ENCODE results near the gene BPIFA2.

BPIFA2 gene

DNA sequence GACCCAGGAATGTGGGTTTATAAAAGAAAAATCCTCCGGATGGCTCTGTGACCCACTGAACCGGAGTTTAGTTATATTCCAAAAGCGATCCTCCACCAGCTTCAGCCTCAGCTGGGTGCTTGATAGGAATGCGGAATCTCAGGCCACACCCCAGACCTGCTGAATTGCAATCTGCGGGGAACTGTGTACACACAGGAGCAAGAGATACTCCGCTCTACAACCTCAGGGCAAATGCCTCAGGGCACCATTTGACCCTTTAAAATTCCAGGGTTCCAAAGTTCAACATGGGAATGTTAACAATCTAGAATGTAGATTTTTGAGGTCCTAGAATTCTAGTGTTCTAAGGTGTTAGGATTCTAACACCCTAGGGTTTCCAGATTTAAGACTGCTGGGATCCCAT is 10.8 kb downstream of the BPIFA2 start:
- Histone ChIP-seq H3K4me2 (ENCODE audit: low read depth, low read length, poor library complexity, severe bottlenecking) (no peak overlapping the region), H3K9ac (ENCODE audit: low read depth, low read length, poor library complexity, severe bottlenecking) (no peak overlapping the region), H4K20me1 (ENCODE audit: insufficient read depth, low read length, poor library complexity, severe bottlenecking) (no peaks in the 10 kb centered on the region), H3K4me1 (ENCODE audit: insufficient read depth, low read length, poor library complexity, severe bottlenecking) (no peaks in the 10 kb centered on the region), H2AFZ (ENCODE audit: low read length) (no peak overlapping the region), H3K79me2 (ENCODE audit: insufficient read depth, low read length) (no peaks in the 10 kb centered on the region), H3K9me2 (replicated peaks; ENCODE audit: low read depth, low read length) (no peaks in the 10 kb centered on the region), H3K9me3 (ENCODE audit: insufficient read depth, low read depth, low read length) (peaks cover 3% of the 10 kb centered on the region; the same call in 1 of the 2 replicates), H3K27me3 (ENCODE audit: insufficient read depth, low read length, poor library complexity, severe bottlenecking) (no peaks in the 10 kb centered on the region), H3F3A (ENCODE audit: low read depth) (no peaks in the 10 kb centered on the region), H3K36me3 (ENCODE audit: insufficient read depth, low read length) (no peaks in the 10 kb centered on the region), H3K4me3 (ENCODE audit: low read length, poor library complexity, severe bottlenecking) (no peak overlapping the region)
- TF ChIP-seq, protein P1, sequence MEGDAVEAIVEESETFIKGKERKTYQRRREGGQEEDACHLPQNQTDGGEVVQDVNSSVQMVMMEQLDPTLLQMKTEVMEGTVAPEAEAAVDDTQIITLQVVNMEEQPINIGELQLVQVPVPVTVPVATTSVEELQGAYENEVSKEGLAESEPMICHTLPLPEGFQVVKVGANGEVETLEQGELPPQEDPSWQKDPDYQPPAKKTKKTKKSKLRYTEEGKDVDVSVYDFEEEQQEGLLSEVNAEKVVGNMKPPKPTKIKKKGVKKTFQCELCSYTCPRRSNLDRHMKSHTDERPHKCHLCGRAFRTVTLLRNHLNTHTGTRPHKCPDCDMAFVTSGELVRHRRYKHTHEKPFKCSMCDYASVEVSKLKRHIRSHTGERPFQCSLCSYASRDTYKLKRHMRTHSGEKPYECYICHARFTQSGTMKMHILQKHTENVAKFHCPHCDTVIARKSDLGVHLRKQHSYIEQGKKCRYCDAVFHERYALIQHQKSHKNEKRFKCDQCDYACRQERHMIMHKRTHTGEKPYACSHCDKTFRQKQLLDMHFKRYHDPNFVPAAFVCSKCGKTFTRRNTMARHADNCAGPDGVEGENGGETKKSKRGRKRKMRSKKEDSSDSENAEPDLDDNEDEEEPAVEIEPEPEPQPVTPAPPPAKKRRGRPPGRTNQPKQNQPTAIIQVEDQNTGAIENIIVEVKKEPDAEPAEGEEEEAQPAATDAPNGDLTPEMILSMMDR (conservative IDR thresholded peaks at IDR 0.05; ENCODE audit: low read length) = no peak
- no peak for TF ChIP-seq EZH2phosphoT487 (IDR thresholded peaks at IDR 0.05; ENCODE audit: borderline replicate concordance)

DNA sequence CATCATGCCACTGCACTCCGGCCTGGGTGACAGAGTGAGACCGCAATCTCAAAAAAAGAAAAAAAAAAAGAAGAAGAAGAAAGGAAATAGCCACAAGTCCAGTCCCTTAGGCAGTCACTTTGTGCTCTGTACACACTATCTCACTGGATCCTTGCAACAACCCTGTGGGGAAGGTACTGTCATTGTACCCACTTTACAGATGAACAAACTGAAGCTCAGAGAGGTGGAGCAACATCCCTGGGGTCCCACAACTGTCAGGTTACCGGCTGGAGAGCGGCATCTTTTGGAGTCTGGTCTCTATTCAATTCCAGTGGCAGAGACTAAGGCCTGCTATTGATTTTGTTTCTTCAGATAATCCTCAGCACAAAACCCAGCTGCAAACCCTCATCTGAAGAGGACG is 12.2 kb downstream of the BPIFA2 start:
- Histone ChIP-seq H3F3A (ENCODE audit: low read depth) (no peaks in the 10 kb centered on the region), H3K9ac (ENCODE audit: low read depth, low read length, poor library complexity, severe bottlenecking) (no peak overlapping the region), H3K4me3 (ENCODE audit: low read length, poor library complexity, severe bottlenecking) (no peak overlapping the region), H3K36me3 (ENCODE audit: insufficient read depth, low read length) (no peaks in the 10 kb centered on the region), H4K20me1 (ENCODE audit: insufficient read depth, low read length, poor library complexity, severe bottlenecking) (no peaks in the 10 kb centered on the region), H3K9me3 (ENCODE audit: insufficient read depth, low read depth, low read length) (peaks cover 3% of the 10 kb centered on the region; the same call in 1 of the 2 replicates), H3K4me1 (ENCODE audit: insufficient read depth, low read length, poor library complexity, severe bottlenecking) (no peaks in the 10 kb centered on the region), H2AFZ (ENCODE audit: low read length) (no peak overlapping the region), H3K79me2 (ENCODE audit: insufficient read depth, low read length) (no peaks in the 10 kb centered on the region), H3K4me2 (ENCODE audit: low read depth, low read length, poor library complexity, severe bottlenecking) (no peak overlapping the region), H3K27me3 (ENCODE audit: insufficient read depth, low read length, poor library complexity, severe bottlenecking) (no peaks in the 10 kb centered on the region), H3K9me2 (replicated peaks; ENCODE audit: low read depth, low read length) (no peaks in the 10 kb centered on the region)
- TF ChIP-seq, protein P1 (conservative IDR thresholded peaks at IDR 0.05; ENCODE audit: low read length) = no peak
- no peak for TF ChIP-seq EZH2phosphoT487 (IDR thresholded peaks at IDR 0.05; ENCODE audit: borderline replicate concordance)

DNA sequence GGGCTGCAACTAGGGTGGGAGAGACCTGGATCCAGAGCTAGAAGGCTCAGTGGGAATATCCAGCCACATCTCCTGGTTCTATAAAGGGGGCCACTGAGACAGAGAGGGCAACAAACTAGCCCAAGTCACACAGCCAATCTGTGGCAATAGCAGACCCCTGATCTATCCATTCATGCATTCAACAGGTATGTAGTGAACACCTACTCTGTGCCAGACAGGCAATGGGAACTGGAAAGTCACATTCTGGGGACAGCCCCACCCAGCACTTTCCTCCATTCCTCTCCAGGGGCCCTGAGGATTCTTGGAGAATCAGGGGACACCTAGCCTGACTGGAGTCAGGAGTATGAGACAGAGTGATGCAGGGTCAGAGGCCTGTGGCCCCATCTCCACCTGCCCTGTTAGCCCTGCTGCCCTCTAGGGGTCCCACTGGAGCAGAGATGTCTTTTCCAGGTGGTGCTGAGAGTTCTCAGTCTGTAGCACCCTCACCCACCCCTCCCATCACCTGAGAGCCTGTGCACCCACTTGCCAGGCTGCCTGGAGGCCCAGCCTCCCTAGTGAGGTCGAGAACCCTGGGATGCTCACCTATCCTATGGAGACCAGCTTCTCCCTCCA is 13.6 kb downstream of the BPIFA2 start:
- no peak overlapping the region for H2AFZ ChIP-seq (ENCODE audit: low read length)
- H3K9me3 ChIP-seq (ENCODE audit: insufficient read depth, low read depth, low read length) = peaks cover 3% of the 10 kb centered on the region; the same call in 1 of the 2 replicates
- no peaks in the 10 kb centered on the region for H3K36me3 ChIP-seq (ENCODE audit: insufficient read depth, low read length)
- H3K4me2 ChIP-seq (ENCODE audit: low read depth, low read length, poor library complexity, severe bottlenecking) = no peak overlapping the region
- no peaks in the 10 kb centered on the region for H3K9me2 ChIP-seq (replicated peaks; ENCODE audit: low read depth, low read length)
- H3K79me2 ChIP-seq (ENCODE audit: insufficient read depth, low read length) = no peaks in the 10 kb centered on the region
- H3K27me3 ChIP-seq (ENCODE audit: insufficient read depth, low read length, poor library complexity, severe bottlenecking) = no peaks in the 10 kb centered on the region
- H3K9ac ChIP-seq (ENCODE audit: low read depth, low read length, poor library complexity, severe bottlenecking) = no peak overlapping the region
- no peaks in the 10 kb centered on the region for H3F3A ChIP-seq (ENCODE audit: low read depth)
- no peaks in the 10 kb centered on the region for H3K4me1 ChIP-seq (ENCODE audit: insufficient read depth, low read length, poor library complexity, severe bottlenecking)
- H3K4me3 ChIP-seq (ENCODE audit: low read length, poor library complexity, severe bottlenecking) = no peak overlapping the region
- TF ChIP-seq, protein P1 (conservative IDR thresholded peaks at IDR 0.05; ENCODE audit: low read length) = peak; percentile 33; the same call in 1 of the 2 replicates
- TF ChIP-seq EZH2phosphoT487 (IDR thresholded peaks at IDR 0.05; ENCODE audit: borderline replicate concordance) = no peak
- H4K20me1 ChIP-seq (ENCODE audit: insufficient read depth, low read length, poor library complexity, severe bottlenecking) = no peaks in the 10 kb centered on the region

Measured in Loucy (cell line).